ENCODE measurements around the gene PCSK9.
"Not testable (repeated sequence)": the region's sequence is repeated elsewhere in the genome, so short reads cannot be mapped to it uniquely, and the experiment has no call there.

Gene PCSK9

GRCh38 chr1:55081188-55081904 is 42.0 kb downstream of the PCSK9 start:
- Histone ChIP-seq H3K79me2 (ENCODE audit: control insufficient read depth, insufficient read depth, low read length, unreplicated experiment) (no peaks in the 10 kb centered on the region), H3K27me3 (ENCODE audit: insufficient read depth, low read length) (no peaks in the 10 kb centered on the region), H3K36me3 (ENCODE audit: insufficient read depth, low read length) (peaks cover 17% of the 10 kb centered on the region), H3K4me3 (ENCODE audit: low read depth, low read length) (no peak overlapping the region), H2AFZ (ENCODE audit: low read length, unreplicated experiment) (no peak overlapping the region), H3K27ac (ENCODE audit: low read depth, low read length) (peak overlapping the region; percentile 30; the same call in 1 of the 2 replicates), H3K4me1 (ENCODE audit: control insufficient read depth, insufficient read depth, low read length, unreplicated experiment) (peaks cover 15% of the 10 kb centered on the region)

- Histone ChIP-seq H3K36me3 (ENCODE audit: insufficient read depth, low read length) (peaks cover 16% of the 10 kb centered on the region), H3K27me3 (ENCODE audit: insufficient read depth, low read length) (no peaks in the 10 kb centered on the region), H3K4me1 (ENCODE audit: control insufficient read depth, insufficient read depth, low read length, unreplicated experiment) (peaks cover 15% of the 10 kb centered on the region), H3K4me3 (ENCODE audit: low read depth, low read length) (no peak overlapping the region), H2AFZ (ENCODE audit: low read length, unreplicated experiment) (no peak overlapping the region), H3K79me2 (ENCODE audit: control insufficient read depth, insufficient read depth, low read length, unreplicated experiment) (no peaks in the 10 kb centered on the region), H3K27ac (ENCODE audit: low read depth, low read length) (peak overlapping the region; percentile 30; the same call in 1 of the 2 replicates)
These were observed 42.6 kb downstream of the PCSK9 start for GRCh38 chr1:55081905-55082296.

GRCh38 chr1:55084257-55084656 is 44.9 kb downstream of the PCSK9 start:
- H2AFZ ChIP-seq (ENCODE audit: low read length, unreplicated experiment): no peak overlapping the region
- no peak overlapping the region for H3K4me3 ChIP-seq (ENCODE audit: low read depth, low read length)
- H3K27me3 ChIP-seq (ENCODE audit: insufficient read depth, low read length): no peaks in the 10 kb centered on the region
- peaks cover 15% of the 10 kb centered on the region for H3K4me1 ChIP-seq (ENCODE audit: control insufficient read depth, insufficient read depth, low read length, unreplicated experiment)
- H3K36me3 ChIP-seq (ENCODE audit: insufficient read depth, low read length): peaks cover 16% of the 10 kb centered on the region
- no peaks in the 10 kb centered on the region for H3K79me2 ChIP-seq (ENCODE audit: control insufficient read depth, insufficient read depth, low read length, unreplicated experiment)
- H3K27ac ChIP-seq (ENCODE audit: low read depth, low read length): no peak overlapping the region

- Histone ChIP-seq H3K27ac (ENCODE audit: low read depth, low read length) (no peak overlapping the region), H3K4me1 (ENCODE audit: control insufficient read depth, insufficient read depth, low read length, unreplicated experiment) (no peaks in the 10 kb centered on the region), H3K27me3 (ENCODE audit: insufficient read depth, low read length) (no peaks in the 10 kb centered on the region), H3K79me2 (ENCODE audit: control insufficient read depth, insufficient read depth, low read length, unreplicated experiment) (no peaks in the 10 kb centered on the region), H3K4me3 (ENCODE audit: low read depth, low read length) (no peak overlapping the region), H3K36me3 (ENCODE audit: insufficient read depth, low read length) (peaks cover 16% of the 10 kb centered on the region), H2AFZ (ENCODE audit: low read length, unreplicated experiment) (no peak overlapping the region)
These were observed 48.1 kb downstream of the PCSK9 start for GRCh38 chr1:55087439-55087838.

- H3K4me3 ChIP-seq (ENCODE audit: low read depth, low read length): no peak overlapping the region
- peaks cover 23% of the 10 kb centered on the region for H3K36me3 ChIP-seq (ENCODE audit: insufficient read depth, low read length)
- H3K79me2 ChIP-seq (ENCODE audit: control insufficient read depth, insufficient read depth, low read length, unreplicated experiment): no peaks in the 10 kb centered on the region
- no peak overlapping the region for H3K27ac ChIP-seq (ENCODE audit: low read depth, low read length)
- no peaks in the 10 kb centered on the region for H3K4me1 ChIP-seq (ENCODE audit: control insufficient read depth, insufficient read depth, low read length, unreplicated experiment)
- H2AFZ ChIP-seq (ENCODE audit: low read length, unreplicated experiment): no peak overlapping the region
- H3K27me3 ChIP-seq (ENCODE audit: insufficient read depth, low read length): no peaks in the 10 kb centered on the region
These were observed 49.1 kb downstream of the PCSK9 start for GRCh38 chr1:55088413-55088812.

- H3K36me3 ChIP-seq (ENCODE audit: insufficient read depth, low read length): peaks cover 28% of the 10 kb centered on the region
These were observed 50.3 kb downstream of the PCSK9 start for GRCh38 chr1:55089683-55090082.

GRCh38 chr1:55092475-55092874 is 53.1 kb downstream of the PCSK9 start:
- Histone ChIP-seq H3K27ac (ENCODE audit: low read depth, low read length) (no peak overlapping the region), H2AFZ (ENCODE audit: low read length, unreplicated experiment) (no peak overlapping the region), H3K4me1 (ENCODE audit: control insufficient read depth, insufficient read depth, low read length, unreplicated experiment) (no peaks in the 10 kb centered on the region), H3K79me2 (ENCODE audit: control insufficient read depth, insufficient read depth, low read length, unreplicated experiment) (no peaks in the 10 kb centered on the region), H3K27me3 (ENCODE audit: insufficient read depth, low read length) (no peaks in the 10 kb centered on the region), H3K36me3 (ENCODE audit: insufficient read depth, low read length) (peaks cover 50% of the 10 kb centered on the region), H3K4me3 (ENCODE audit: low read depth, low read length) (no peak overlapping the region)

More at GRCh38 chr1:55089683-55090082, 50.3 kb downstream of the PCSK9 start:
- Histone ChIP-seq H3K4me1 (ENCODE audit: control insufficient read depth, insufficient read depth, low read length, unreplicated experiment) (no peaks in the 10 kb centered on the region), H3K27ac (ENCODE audit: low read depth, low read length) (no peak overlapping the region), H2AFZ (ENCODE audit: low read length, unreplicated experiment) (no peak overlapping the region), H3K27me3 (ENCODE audit: insufficient read depth, low read length) (no peaks in the 10 kb centered on the region), H3K4me3 (ENCODE audit: low read depth, low read length) (no peak overlapping the region), H3K79me2 (ENCODE audit: control insufficient read depth, insufficient read depth, low read length, unreplicated experiment) (no peaks in the 10 kb centered on the region)

- no peaks in the 10 kb centered on the region for H3K27me3 ChIP-seq (ENCODE audit: insufficient read depth, low read length)
- no peaks in the 10 kb centered on the region for H3K4me1 ChIP-seq (ENCODE audit: control insufficient read depth, insufficient read depth, low read length, unreplicated experiment)
- no peaks in the 10 kb centered on the region for H3K79me2 ChIP-seq (ENCODE audit: control insufficient read depth, insufficient read depth, low read length, unreplicated experiment)
- H3K36me3 ChIP-seq (ENCODE audit: insufficient read depth, low read length): peaks cover 57% of the 10 kb centered on the region
- H3K4me3 ChIP-seq (ENCODE audit: low read depth, low read length): no peak overlapping the region
- no peak overlapping the region for H3K27ac ChIP-seq (ENCODE audit: low read depth, low read length)
- no peak overlapping the region for H2AFZ ChIP-seq (ENCODE audit: low read length, unreplicated experiment)
These were observed 55.7 kb downstream of the PCSK9 start for GRCh38 chr1:55095095-55095494.

GRCh38 chr1:55103891-55104290 is 64.5 kb downstream of the PCSK9 start:
- Histone ChIP-seq H3K36me3 (ENCODE audit: insufficient read depth, low read length) (peaks cover 47% of the 10 kb centered on the region), H3K27me3 (ENCODE audit: insufficient read depth, low read length) (no peaks in the 10 kb centered on the region)

GRCh38 chr1:55107101-55107500 is 67.8 kb downstream of the PCSK9 start:
- Histone ChIP-seq H3K27ac (ENCODE audit: low read depth, low read length) (no peak overlapping the region), H3K27me3 (ENCODE audit: insufficient read depth, low read length) (no peaks in the 10 kb centered on the region), H2AFZ (ENCODE audit: low read length, unreplicated experiment) (no peak overlapping the region), H3K36me3 (ENCODE audit: insufficient read depth, low read length) (peaks cover 33% of the 10 kb centered on the region), H3K79me2 (ENCODE audit: control insufficient read depth, insufficient read depth, low read length, unreplicated experiment) (no peaks in the 10 kb centered on the region), H3K4me1 (ENCODE audit: control insufficient read depth, insufficient read depth, low read length, unreplicated experiment) (no peaks in the 10 kb centered on the region), H3K4me3 (ENCODE audit: low read depth, low read length) (no peak overlapping the region)

More at GRCh38 chr1:55103891-55104290, 64.5 kb downstream of the PCSK9 start:
- Histone ChIP-seq H3K27ac (ENCODE audit: low read depth, low read length) (no peak overlapping the region), H2AFZ (ENCODE audit: low read length, unreplicated experiment) (no peak overlapping the region), H3K4me1 (ENCODE audit: control insufficient read depth, insufficient read depth, low read length, unreplicated experiment) (no peaks in the 10 kb centered on the region), H3K4me3 (ENCODE audit: low read depth, low read length) (no peak overlapping the region), H3K79me2 (ENCODE audit: control insufficient read depth, insufficient read depth, low read length, unreplicated experiment) (no peaks in the 10 kb centered on the region)

GRCh38 chr1:55109005-55109404 is 69.7 kb downstream of the PCSK9 start:
- H3K4me1 ChIP-seq (ENCODE audit: control insufficient read depth, insufficient read depth, low read length, unreplicated experiment); H3K79me2 ChIP-seq (ENCODE audit: control insufficient read depth, insufficient read depth, low read length, unreplicated experiment); H2AFZ ChIP-seq (ENCODE audit: low read length, unreplicated experiment); H3K27ac ChIP-seq (ENCODE audit: low read depth, low read length); H3K27me3 ChIP-seq (ENCODE audit: insufficient read depth, low read length); H3K4me3 ChIP-seq (ENCODE audit: low read depth, low read length): not testable (repeated sequence)
- H3K36me3 ChIP-seq (ENCODE audit: insufficient read depth, low read length): peaks cover 34% of the 10 kb centered on the region

All from ACC112 (cell line).